OCI-LY7 (cell line): Measurements from ENCODE around the gene MGRN1. TPM values are rescaled to one million over a fixed set of nuclear protein-coding genes. Genes with fewer than 3 reads are reported as not detected.

Experiments
- BruUV-seq: library from RNA; stranded (reverse); fragments of 400-500 nt; replicated peaks from 2 replicates; lab custom pipeline; 2021; lab: Mats Ljungman, UMichigan
- CTCF ChIA-PET: fragments of 300-600 bp; sonication (Branson Sonifier 250); formaldehyde crosslinking; loops from one replicate; lab custom pipeline; 2022; ENCODE audit warnings: antibody characterized with exemption; ENCODE audit not compliant: unreplicated experiment; lab: Charles Lee
- POLR2A ChIA-PET: fragments of 300-600 bp; sonication (Branson Sonifier 250); formaldehyde crosslinking; loops from one replicate; lab custom pipeline; 2022; ENCODE audit warnings: antibody characterized with exemption; lab: Charles Lee
- DNase-seq: peaks from one replicate; pipeline ENCODE4 v3.0.0-alpha.2; 2015; ENCODE audit warnings: low spot score
- H2AFZ ChIP-seq: fragments of 200-600 bp; sonication (generic), shearing (Covaris generic); 2 replicates; pipeline ENCODE4 v1.6.1; 2014; ENCODE audit warnings: mild to moderate bottlenecking, antibody characterized with exemption, low read length, moderate library complexity
- H3K27ac ChIP-seq: fragments of 200-600 bp; sonication (generic); 2 replicates; pipeline ENCODE4 v1.5.1; 2014; ENCODE audit warnings: mixed run types, low read depth, mild to moderate bottlenecking, moderate library complexity, low read length, inconsistent platforms; ENCODE audit not compliant: poor library complexity, severe bottlenecking
- H3K36me3 ChIP-seq: fragments of 200-600 bp; sonication (generic); 2 replicates; pipeline ENCODE4 v1.6.1; 2014; ENCODE audit warnings: mild to moderate bottlenecking, antibody characterized with exemption, low read length, moderate library complexity, mixed read lengths; ENCODE audit not compliant: insufficient read depth
- H3K4me1 ChIP-seq: fragments of 200-600 bp; sonication (generic); 2 replicates; pipeline ENCODE4 v1.5.1; 2014; ENCODE audit warnings: mild to moderate bottlenecking, low read length; ENCODE audit not compliant: insufficient read depth, poor library complexity, severe bottlenecking
- H3K4me2 ChIP-seq: fragments of 200-600 bp; sonication (generic); 2 replicates; pipeline ENCODE4 v1.6.1; 2014; ENCODE audit warnings: mild to moderate bottlenecking, low read length
- H3K4me3 ChIP-seq: fragments of 200-600 bp; sonication (generic); 2 replicates; pipeline ENCODE4 v1.5.1; 2014; ENCODE audit warnings: mild to moderate bottlenecking, low read depth, low read length; ENCODE audit not compliant: poor library complexity, severe bottlenecking
- H3K79me2 ChIP-seq: fragments of 200-600 bp; sonication (generic); 2 replicates; pipeline ENCODE4 v1.6.1; 2016; ENCODE audit warnings: low read depth, mild to moderate bottlenecking, low read length, moderate library complexity, mixed read lengths; ENCODE audit not compliant: insufficient read depth
- H3K9me2 ChIP-seq: fragments of 200-600 bp; sonication (generic); 2 replicates; pipeline ENCODE4 v1.6.1; 2016; ENCODE audit warnings: mild to moderate bottlenecking, low read length, mixed read lengths; ENCODE audit not compliant: insufficient read depth
- H3K9me3 ChIP-seq: fragments of 200-600 bp; sonication (generic); 2 replicates; pipeline ENCODE4 v1.6.1; 2014; ENCODE audit warnings: mild to moderate bottlenecking, mixed run types, low read length, mixed read lengths
- H4K20me1 ChIP-seq: fragments of 200-600 bp; sonication (generic); 2 replicates; pipeline ENCODE4 v1.6.1; 2014; ENCODE audit warnings: mild to moderate bottlenecking, antibody characterized with exemption, low read length, moderate library complexity, mixed read lengths; ENCODE audit not compliant: insufficient read depth
- EZH2phosphoT487 ChIP-seq: fragments of 200-600 bp; sonication (generic); IDR thresholded peaks from 2 replicates; pipeline ENCODE4 v1.6.1; 2018; ENCODE audit warnings: low read depth, borderline replicate concordance, mild to moderate bottlenecking, mixed run types, antibody characterized with exemption, low read length, moderate library complexity, mixed read lengths
- intact Hi-C: fragments of 100-400 bp; cut with micrococcal nuclease; formaldehyde crosslinking; loops from one replicate; pipeline ENCODE4 v1.10.0; 2022; ENCODE audit not compliant: unreplicated experiment
- total RNA-seq, 2 experiments: library from RNA; depleted of rRNA in 1 of 2; stranded (reverse); fragments of >200 nt in 1 of 2; shearing (Covaris generic) in 1 of 2; gene quantifications; 2 replicates each; pipeline ENCODE4 v1.2.3, GENCODE V29; 2014 to 2022
- TF ChIP-seq, protein P1 (sequence below): fragments of 200-600 bp; sonication (generic); conservative IDR thresholded peaks from 2 replicates; pipeline ENCODE4 v1.5.1; 2014; ENCODE audit warnings: mild to moderate bottlenecking, antibody characterized with exemption, low read length, moderate library complexity, mixed read lengths

MGRN1 gene
- total RNA-seq, 2 experiments from 2014 or later, result 14.1 to 43.1 TPM

DNA sequence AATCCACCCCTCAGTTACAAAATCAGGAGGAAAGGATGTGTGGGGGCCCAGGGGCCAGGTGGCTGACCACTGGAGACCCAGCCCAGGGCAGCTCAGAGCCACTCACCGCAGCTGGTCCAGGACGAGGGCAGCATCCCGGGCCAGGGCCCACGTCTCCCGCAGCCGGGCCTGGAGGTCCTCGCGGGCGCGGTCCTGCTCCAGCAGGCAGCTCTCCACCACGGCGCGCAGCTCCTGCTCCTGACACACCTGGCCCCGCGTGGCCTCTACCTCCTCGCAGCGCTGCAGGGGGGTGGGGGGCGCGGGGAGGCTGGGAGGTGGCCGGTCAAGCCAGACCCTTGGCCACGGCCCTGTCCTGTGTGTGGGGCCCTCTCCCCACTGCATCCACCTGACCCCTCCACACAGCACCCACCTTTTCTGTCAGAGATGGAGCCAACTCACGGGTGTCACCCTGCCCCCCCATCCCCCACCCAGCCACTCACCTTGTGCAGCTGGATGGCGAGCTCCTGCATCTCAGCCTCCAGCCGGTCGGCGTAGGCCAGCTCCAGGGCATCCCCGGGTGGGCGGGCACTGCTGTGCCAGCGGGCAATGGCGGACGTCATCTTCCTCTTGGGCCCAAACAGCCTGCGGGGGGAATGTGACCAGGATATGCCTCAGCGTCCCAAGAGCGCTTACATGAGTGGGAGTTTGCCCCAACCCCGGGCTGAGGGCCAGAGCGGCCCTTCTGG lies 73.9 kb downstream of the MGRN1 start:
- Histone ChIP-seq H3K4me3 (no peak overlapping the region), H3K4me1 (peaks cover 5% of the 10 kb centered on the region), H3K4me2 (no peak overlapping the region), H3K79me2 (no peaks in the 10 kb centered on the region), H3K36me3 (peaks cover 56% of the 10 kb centered on the region; the same call in 1 of the 2 replicates), H3K27ac (no peak overlapping the region), H4K20me1 (0 out of 2 replicates have a peak, but pooled peaks cover 4% of the 10 kb centered on the region), H2AFZ (no peak overlapping the region), H3K9me2 (no peaks in the 10 kb centered on the region), H3K9me3 (no peaks in the 10 kb centered on the region)
- ChIA-PET POLR2A (interaction anchor here (0.6 kb wide), 1 partner anchor 157 kb away, joined by 4 read pairs; no protein-coding TSS in a partner anchor), CTCF (no interaction called here)
- no peak for DNase-seq
- TF ChIP-seq EZH2phosphoT487, result no peak
- TF ChIP-seq, protein P1, sequence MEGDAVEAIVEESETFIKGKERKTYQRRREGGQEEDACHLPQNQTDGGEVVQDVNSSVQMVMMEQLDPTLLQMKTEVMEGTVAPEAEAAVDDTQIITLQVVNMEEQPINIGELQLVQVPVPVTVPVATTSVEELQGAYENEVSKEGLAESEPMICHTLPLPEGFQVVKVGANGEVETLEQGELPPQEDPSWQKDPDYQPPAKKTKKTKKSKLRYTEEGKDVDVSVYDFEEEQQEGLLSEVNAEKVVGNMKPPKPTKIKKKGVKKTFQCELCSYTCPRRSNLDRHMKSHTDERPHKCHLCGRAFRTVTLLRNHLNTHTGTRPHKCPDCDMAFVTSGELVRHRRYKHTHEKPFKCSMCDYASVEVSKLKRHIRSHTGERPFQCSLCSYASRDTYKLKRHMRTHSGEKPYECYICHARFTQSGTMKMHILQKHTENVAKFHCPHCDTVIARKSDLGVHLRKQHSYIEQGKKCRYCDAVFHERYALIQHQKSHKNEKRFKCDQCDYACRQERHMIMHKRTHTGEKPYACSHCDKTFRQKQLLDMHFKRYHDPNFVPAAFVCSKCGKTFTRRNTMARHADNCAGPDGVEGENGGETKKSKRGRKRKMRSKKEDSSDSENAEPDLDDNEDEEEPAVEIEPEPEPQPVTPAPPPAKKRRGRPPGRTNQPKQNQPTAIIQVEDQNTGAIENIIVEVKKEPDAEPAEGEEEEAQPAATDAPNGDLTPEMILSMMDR, result no peak
- BruUV-seq, result no TSS peak
- intact Hi-C loops, result no loop called here

DNA sequence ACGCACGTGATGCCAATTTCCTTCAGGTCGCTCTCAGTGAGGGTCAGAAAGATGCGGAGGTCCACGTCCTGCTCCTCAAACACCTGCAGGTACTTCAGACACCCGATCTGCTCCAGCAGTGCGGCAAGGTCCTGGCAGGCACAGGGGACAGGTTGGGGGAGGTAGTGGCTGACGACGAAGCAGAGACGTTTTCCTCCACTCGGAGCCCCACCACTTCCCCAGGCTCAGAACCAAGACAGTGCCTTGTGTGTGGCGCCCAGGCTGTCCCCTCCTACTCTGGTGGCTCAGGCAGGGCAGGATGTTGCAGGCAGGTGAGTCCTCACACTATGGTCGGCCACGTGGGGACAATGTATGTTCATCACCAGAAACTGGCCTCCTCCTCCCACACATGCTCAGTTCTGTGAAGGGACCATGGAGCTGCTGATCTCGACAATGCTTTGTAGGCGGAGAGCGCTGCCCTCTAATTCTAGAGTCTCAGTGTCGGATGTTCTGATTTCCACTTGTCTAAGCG lies 74.5 kb downstream of the MGRN1 start:
- POLR2A ChIA-PET, result interaction anchor here (0.6 kb wide), 1 partner anchor 156 kb away, joined by 4 read pairs; no protein-coding TSS in a partner anchor

More for the DNA sequence above, 74.5 kb downstream of the MGRN1 start:
- no peak overlapping the region for H2AFZ ChIP-seq
- H3K4me2 ChIP-seq, result no peak overlapping the region
- CTCF ChIA-PET, result no interaction called here
- H3K79me2 ChIP-seq, result no peaks in the 10 kb centered on the region
- H3K9me2 ChIP-seq, result no peaks in the 10 kb centered on the region
- H3K4me1 ChIP-seq, result peaks cover 5% of the 10 kb centered on the region
- no peak for TF ChIP-seq EZH2phosphoT487
- TF ChIP-seq, protein P1, result no peak
- BruUV-seq, result no TSS peak
- H3K27ac ChIP-seq, result no peak overlapping the region
- intact Hi-C loops, result no loop called here
- peaks cover 61% of the 10 kb centered on the region; the same call in 1 of the 2 replicates for H3K36me3 ChIP-seq
- H3K9me3 ChIP-seq, result no peaks in the 10 kb centered on the region
- H4K20me1 ChIP-seq, result 0 out of 2 replicates have a peak, but pooled peaks cover 4% of the 10 kb centered on the region
- no peak for DNase-seq
- H3K4me3 ChIP-seq, result no peak overlapping the region
